SH-SY5Y (cell line): ENCODE measurements around the gene AMBN.

Experiments used
- GATA2 ChIP-seq: IDR thresholded peaks from 2 replicates; pipeline ENCODE4 v1.6.1; 2011; ENCODE audit warnings: mild to moderate bottlenecking, low read depth, low read length
- GATA3 ChIP-seq: IDR thresholded peaks from 2 replicates; pipeline ENCODE4 v1.6.1; 2011; ENCODE audit warnings: low read depth, mild to moderate bottlenecking, low read length, moderate library complexity

- TF ChIP-seq GATA2 = no peak
- no peak for TF ChIP-seq GATA3
Observed at GRCh38 chr4:70575964-70576363, 16.1 kb upstream of the AMBN start.
